Caco-2 (cell line): ENCODE results near the gene COL21A1. TPM values are rescaled to one million over a fixed set of nuclear protein-coding genes. Genes with fewer than 3 reads are reported as not detected.

Experiments
- BruUV-seq: library from RNA; stranded (reverse); fragments of 400-500 nt; replicated peaks from 2 replicates; lab custom pipeline; 2021; lab: Mats Ljungman, UMichigan
- CTCF ChIA-PET: fragments of 300-600 bp; sonication (Branson Sonifier 250); formaldehyde crosslinking; loops from one replicate; lab custom pipeline; 2022; ENCODE audit warnings: antibody characterized with exemption; lab: Charles Lee
- POLR2A ChIA-PET: fragments of 300-600 bp; sonication (Branson Sonifier 250); formaldehyde crosslinking; loops from one replicate; lab custom pipeline; 2022; ENCODE audit warnings: antibody characterized with exemption; lab: Charles Lee
- DNase-seq, 2 experiments: peaks; one replicate each; pipeline versions ENCODE4 v3.0.0 to v3.0.0-alpha.2; 2020 to 2022
- H3K27me3 ChIP-seq: replicated peaks from 2 replicates; pipeline ENCODE4 v1.6.0; 2011; ENCODE audit warnings: low read length; ENCODE audit not compliant: control insufficient read depth, insufficient read depth
- H3K36me3 ChIP-seq: 2 replicates; pipeline ENCODE4 v1.5.1; 2011; ENCODE audit warnings: low read length; ENCODE audit not compliant: control insufficient read depth, insufficient read depth
- H3K4me1 ChIP-seq: fragments of 250-450 bp; sonication (Bioruptor Pico); 2 replicates; pipeline ENCODE4 v1.5.1; 2020; ENCODE audit warnings: mild to moderate bottlenecking
- H3K4me3 ChIP-seq: 2 replicates; pipeline ENCODE4 v1.5.1; 2011; ENCODE audit warnings: low read depth, mild to moderate bottlenecking, control low read depth, low read length
- H3K9me3 ChIP-seq: fragments of 250-450 bp; sonication (Bioruptor Pico); 2 replicates; pipeline ENCODE4 v1.5.1; 2020; ENCODE audit warnings: mild to moderate bottlenecking, moderate library complexity
- H3K27ac Mint-ChIP-seq: one replicate; pipeline ENCODE4 v1.8.0; 2022; ENCODE audit warnings: mixed read lengths; ENCODE audit not compliant: unreplicated experiment
- H3K27me3 Mint-ChIP-seq: one replicate; pipeline ENCODE4 v1.8.0; 2022; ENCODE audit warnings: mixed read lengths; ENCODE audit not compliant: insufficient read depth, unreplicated experiment
- H3K36me3 Mint-ChIP-seq: one replicate; pipeline ENCODE4 v1.8.0; 2022; ENCODE audit warnings: mild to moderate bottlenecking, mixed read lengths; ENCODE audit not compliant: insufficient read depth, unreplicated experiment
- H3K4me1 Mint-ChIP-seq: one replicate; pipeline ENCODE4 v1.8.0; 2022; ENCODE audit warnings: low read depth, mixed read lengths; ENCODE audit not compliant: unreplicated experiment
- H3K4me3 Mint-ChIP-seq: one replicate; pipeline ENCODE4 v1.8.0; 2022; ENCODE audit warnings: mild to moderate bottlenecking, moderate library complexity, mixed read lengths; ENCODE audit not compliant: unreplicated experiment
- H3K9me3 Mint-ChIP-seq: one replicate; pipeline ENCODE4 v1.8.0; 2022; ENCODE audit warnings: mixed read lengths; ENCODE audit not compliant: unreplicated experiment
- CTCF ChIP-seq, 2 experiments: fragments of 200-600 bp in 1 of 2; IDR thresholded peaks; 1 replicate in 1 of 2; 2 replicates in 1 of 2; pipeline versions ENCODE4 v1.5.1 to v1.8.0; 2011 to 2022; ENCODE audit warnings: antibody characterized with exemption in 1 of 2, control low read depth in 1 of 2, inconsistent platforms in 1 of 2, low read depth in 1 of 2, low read length in 1 of 2, mild to moderate bottlenecking in 1 of 2, moderate library complexity in 1 of 2; ENCODE audit not compliant: insufficient read depth in 1 of 2, severe bottlenecking in 1 of 2, unreplicated experiment in 1 of 2
- intact Hi-C: fragments of 100-400 bp; cut with micrococcal nuclease; formaldehyde crosslinking; loops from one replicate; pipeline ENCODE4 v1.10.0; 2022; ENCODE audit not compliant: unreplicated experiment
- total RNA-seq: library from RNA; stranded (reverse); gene quantifications from 2 replicates; pipeline ENCODE4 v1.2.3, GENCODE V29; 2022

The COL21A1 gene
- total RNA-seq, 1 experiment from 2014 or later, result 1.3 TPM

GRCh38 chr6:56062836-56063235 lies 184.5 kb downstream of the COL21A1 start:
- H3K36me3 Mint-ChIP-seq, result no peaks in the 10 kb centered on the region
- no peaks in the 10 kb centered on the region for H3K9me3 ChIP-seq
- H3K27me3 Mint-ChIP-seq, result no peaks in the 10 kb centered on the region
- no peak for DNase-seq
- ChIA-PET CTCF (no interaction called here), POLR2A (no interaction called here)
- BruUV-seq, result no TSS peak
- no peaks in the 10 kb centered on the region for H3K4me1 ChIP-seq
- H3K4me3 Mint-ChIP-seq, result no peak overlapping the region
- H3K36me3 ChIP-seq, result no peaks in the 10 kb centered on the region
- no peaks in the 10 kb centered on the region for H3K27me3 ChIP-seq
- TF ChIP-seq CTCF (IDR thresholded peaks at IDR 0.05; ENCODE audit: insufficient read depth in 1 of 2, low read depth in 1 of 2, low read length in 1 of 2, severe bottlenecking in 1 of 2, unreplicated experiment in 1 of 2), result no peak
- H3K27ac Mint-ChIP-seq, result no peak overlapping the region
- intact Hi-C loops, result no loop called here
- H3K9me3 Mint-ChIP-seq, result no peaks in the 10 kb centered on the region
- H3K4me3 ChIP-seq, result no peak overlapping the region
- H3K4me1 Mint-ChIP-seq, result no peaks in the 10 kb centered on the region

- Mint-ChIP-seq H3K9me3 (no peaks in the 10 kb centered on the region), H3K36me3 (no peaks in the 10 kb centered on the region), H3K4me1 (no peaks in the 10 kb centered on the region), H3K27me3 (no peaks in the 10 kb centered on the region), H3K27ac (no peak overlapping the region), H3K4me3 (no peak overlapping the region)
- Histone ChIP-seq H3K4me1 (no peaks in the 10 kb centered on the region), H3K9me3 (no peaks in the 10 kb centered on the region), H3K27me3 (no peaks in the 10 kb centered on the region), H3K36me3 (no peaks in the 10 kb centered on the region), H3K4me3 (no peak overlapping the region)
- CTCF ChIA-PET, result no interaction called here
- POLR2A ChIA-PET, result no interaction called here
- no peak for DNase-seq
- intact Hi-C loops, result no loop called here
- no peak for TF ChIP-seq CTCF (IDR thresholded peaks at IDR 0.05; ENCODE audit: insufficient read depth in 1 of 2, low read depth in 1 of 2, low read length in 1 of 2, severe bottlenecking in 1 of 2, unreplicated experiment in 1 of 2)
- no TSS peak for BruUV-seq
These were observed 188.7 kb downstream of the COL21A1 start for GRCh38 chr6:56058636-56059035.

GRCh38 chr6:56055081-56055704 lies 192.2 kb downstream of the COL21A1 start:
- no peak for DNase-seq
- Histone ChIP-seq H3K4me3 (no peak overlapping the region), H3K4me1 (no peaks in the 10 kb centered on the region), H3K9me3 (no peaks in the 10 kb centered on the region), H3K27me3 (no peaks in the 10 kb centered on the region), H3K36me3 (no peaks in the 10 kb centered on the region)
- POLR2A ChIA-PET, result no interaction called here
- Mint-ChIP-seq H3K9me3 (no peaks in the 10 kb centered on the region), H3K4me1 (no peaks in the 10 kb centered on the region), H3K27me3 (peaks cover 3% of the 10 kb centered on the region), H3K27ac (no peak overlapping the region), H3K36me3 (no peaks in the 10 kb centered on the region), H3K4me3 (no peak overlapping the region)
- CTCF ChIA-PET, result no interaction called here
- BruUV-seq, result no TSS peak
- TF ChIP-seq CTCF (IDR thresholded peaks at IDR 0.05; ENCODE audit: insufficient read depth in 1 of 2, low read depth in 1 of 2, low read length in 1 of 2, severe bottlenecking in 1 of 2, unreplicated experiment in 1 of 2), result no peak
- intact Hi-C loops, result no loop called here
